ENCODE data around the gene RAB35. TPM values are rescaled to one million over a fixed set of nuclear protein-coding genes. Genes with fewer than 3 reads are reported as not detected.

Gene RAB35
- total RNA-seq, 6 donors from 2014 or later: 14.2 to 63.1 (median 23.2) TPM

GRCh38 chr12:120125029-120125428, 8.5 kb upstream of the RAB35 start:
- no peaks in the 10 kb centered on the region for H3K27me3 ChIP-seq
- TF ChIP-seq CTCF (IDR thresholded peaks at IDR 0.05) (no peak), EP300 (IDR thresholded peaks at IDR 0.05) (no peak), POLR2AphosphoS5 (IDR thresholded peaks at IDR 0.05) (no peak), POLR2A (IDR thresholded peaks at IDR 0.05) (no peak)
- 89 to 98% methylated on average over 4 of the region's 4 CpGs for WGBS, 2 donors
- H3K36me3 ChIP-seq: peaks cover 19 to 29% (median 27%) of the 10 kb centered on the region in 4 donors
- H3K27ac ChIP-seq: no peak overlapping the region
- DNase-seq (no peak), ATAC-seq (ENCODE audit: low FRiP score in 2 of 2) (no peak)
- peaks cover 5 to 18% (median 11%) of the 10 kb centered on the region in 4 donors for H3K4me1 ChIP-seq
- no peaks in the 10 kb centered on the region for H3K9me3 ChIP-seq
- H3K4me3 ChIP-seq: no peak overlapping the region

GRCh38 chr12:120121766-120122293, 5.3 kb upstream of the RAB35 start:
- Histone ChIP-seq H3K4me1 (peaks cover 20 to 31% (median 25%) of the 10 kb centered on the region in 4 donors), H3K27me3 (no peaks in the 10 kb centered on the region), H3K27ac (no peak overlapping the region), H3K9me3 (no peaks in the 10 kb centered on the region), H3K36me3 (no peaks in the 10 kb centered on the region), H3K4me3 (no peak overlapping the region)
- TF ChIP-seq CTCF (IDR thresholded peaks at IDR 0.05): no peak
- WGBS, 2 donors: 70 to 74% methylated on average over 4 of the region's 4 CpGs
- ATAC-seq (ENCODE audit: low FRiP score in 2 of 2) (no peak), DNase-seq (no peak)

- Histone ChIP-seq H3K4me3 (no peak overlapping the region), H3K4me1 (peaks cover 19 to 29% (median 22%) of the 10 kb centered on the region in 4 donors), H3K9me3 (no peaks in the 10 kb centered on the region), H3K27ac (no peak overlapping the region), H3K27me3 (no peaks in the 10 kb centered on the region), H3K36me3 (no peaks in the 10 kb centered on the region)
- no peak for TF ChIP-seq POLR2AphosphoS5 (IDR thresholded peaks at IDR 0.05)
- no peak for TF ChIP-seq EP300 (IDR thresholded peaks at IDR 0.05)
- no peak for TF ChIP-seq POLR2A (IDR thresholded peaks at IDR 0.05)
- no peak for TF ChIP-seq CTCF (IDR thresholded peaks at IDR 0.05)
- no peak for DNase-seq
- 62 to 78% methylated on average over 2 of the region's 2 CpGs for WGBS, 2 donors
- no peak for ATAC-seq (ENCODE audit: low FRiP score in 2 of 2)
Measured at GRCh38 chr12:120121343-120121742, 4.8 kb upstream of the RAB35 start.

- ATAC-seq (ENCODE audit: low FRiP score in 2 of 2): no peak
- H3K27me3 ChIP-seq: no peaks in the 10 kb centered on the region
- 81 to 82% methylated on average over 9 of the region's 9 CpGs for WGBS, 2 donors
- TF ChIP-seq EP300 (IDR thresholded peaks at IDR 0.05) (no peak), POLR2A (IDR thresholded peaks at IDR 0.05) (no peak), CTCF (IDR thresholded peaks at IDR 0.05) (no peak), POLR2AphosphoS5 (IDR thresholded peaks at IDR 0.05) (no peak)
- no peak for DNase-seq
- no peak overlapping the region for H3K27ac ChIP-seq
- peaks cover 0 to 5% (median under 1%) of the 10 kb centered on the region in 4 donors for H3K36me3 ChIP-seq
- no peaks in the 10 kb centered on the region for H3K9me3 ChIP-seq
- peaks cover 29 to 37% (median 36%) of the 10 kb centered on the region in 4 donors for H3K4me1 ChIP-seq
- no peak overlapping the region for H3K4me3 ChIP-seq
Measured at GRCh38 chr12:120119271-120119973, 2.9 kb upstream of the RAB35 start.
